GM21737 (cell line): ENCODE measurements around the gene MIX23.
"Not testable (repeated sequence)": the region's sequence is repeated elsewhere in the genome, so short reads cannot be mapped to it uniquely, and the experiment has no call there.

Source experiments
- ATAC-seq: cut with Tn5 transposase; IDR thresholded peaks from one replicate; pipeline ENCODE4 v1.9.1; 2021; ENCODE audit warnings: mild to moderate bottlenecking, moderate library complexity; ENCODE audit not compliant: unreplicated experiment

Gene MIX23

DNA sequence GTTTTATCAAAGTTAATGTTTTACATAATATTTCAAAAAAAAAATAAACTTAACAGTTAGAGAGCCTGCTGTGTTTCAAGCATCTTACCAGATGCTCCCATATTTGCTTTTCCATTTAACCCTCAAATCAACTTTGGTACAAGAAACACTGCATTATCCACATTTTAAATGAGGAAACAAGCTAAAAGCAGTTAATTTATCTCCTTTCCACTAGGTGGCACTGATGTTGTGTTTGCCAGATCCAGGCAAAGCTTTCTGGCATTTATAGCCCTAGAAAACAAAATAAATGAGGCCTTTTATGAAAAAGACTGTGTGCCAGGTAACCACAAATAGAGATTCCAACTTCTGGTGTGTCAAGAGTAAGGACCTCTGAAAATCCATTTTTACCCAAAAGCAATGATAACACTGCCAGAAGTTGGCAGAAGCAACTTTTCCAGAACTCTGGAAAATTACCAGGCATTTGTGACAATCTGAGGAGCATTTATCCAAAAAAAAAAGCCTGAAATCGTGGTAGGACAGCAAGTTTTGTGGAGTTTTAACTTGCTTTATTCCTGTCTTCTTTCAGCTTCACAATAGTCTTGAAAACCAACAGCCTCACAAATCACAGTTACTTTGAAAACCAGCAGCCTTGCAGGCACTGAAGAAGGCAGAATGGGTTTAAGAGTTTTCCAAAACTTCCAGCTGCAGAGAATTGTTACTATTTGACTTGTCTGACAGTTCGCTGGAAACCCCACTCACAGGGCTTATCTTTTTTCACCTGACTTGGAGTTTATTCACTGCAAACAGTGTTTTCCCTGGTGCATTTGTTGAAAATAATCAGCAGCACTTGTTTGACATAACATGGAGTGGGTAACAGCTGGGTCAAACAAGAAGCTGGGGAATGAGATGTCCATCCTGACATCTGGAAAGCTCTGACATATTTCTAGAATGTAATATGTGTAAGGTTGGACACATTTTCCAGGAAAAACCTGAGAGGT is 10.1 kb upstream of the MIX23 start:
- no peak for ATAC-seq

DNA sequence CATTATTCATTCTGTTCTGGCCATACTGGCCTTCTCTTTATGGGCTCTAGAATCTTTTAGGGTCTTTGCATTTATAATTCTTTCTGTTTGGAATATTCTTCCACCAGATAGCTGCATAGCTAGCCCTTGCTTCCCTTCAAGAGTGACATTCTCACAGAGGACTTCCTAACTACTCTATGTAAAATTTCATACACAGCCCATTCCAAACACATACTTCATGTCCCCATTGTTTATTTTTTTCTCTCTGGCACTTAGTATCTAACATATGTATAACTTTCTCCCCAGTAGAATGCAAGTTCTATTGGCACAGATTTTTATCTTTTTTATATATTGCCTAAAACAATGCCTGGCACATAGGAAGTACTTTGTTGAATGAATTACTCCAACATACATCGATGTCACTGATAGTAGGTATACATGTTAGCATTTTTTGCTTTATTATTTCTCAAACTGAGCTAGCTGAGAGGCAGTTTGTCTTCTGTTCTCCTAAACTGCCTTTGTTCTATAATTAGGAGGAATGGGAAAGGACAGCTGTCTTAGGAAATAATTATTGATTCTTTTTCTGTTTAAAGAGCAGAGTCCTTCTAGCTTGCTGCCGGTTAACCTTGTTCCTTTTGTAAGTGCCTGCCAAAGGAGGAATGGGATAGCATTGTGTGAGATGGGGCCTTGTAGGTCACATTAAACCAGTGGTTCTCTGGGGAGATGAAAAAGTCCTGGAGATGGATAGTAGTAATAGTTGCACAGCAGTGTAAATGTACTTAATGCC is 8.8 kb upstream of the MIX23 start:
- ATAC-seq, result no peak

DNA sequence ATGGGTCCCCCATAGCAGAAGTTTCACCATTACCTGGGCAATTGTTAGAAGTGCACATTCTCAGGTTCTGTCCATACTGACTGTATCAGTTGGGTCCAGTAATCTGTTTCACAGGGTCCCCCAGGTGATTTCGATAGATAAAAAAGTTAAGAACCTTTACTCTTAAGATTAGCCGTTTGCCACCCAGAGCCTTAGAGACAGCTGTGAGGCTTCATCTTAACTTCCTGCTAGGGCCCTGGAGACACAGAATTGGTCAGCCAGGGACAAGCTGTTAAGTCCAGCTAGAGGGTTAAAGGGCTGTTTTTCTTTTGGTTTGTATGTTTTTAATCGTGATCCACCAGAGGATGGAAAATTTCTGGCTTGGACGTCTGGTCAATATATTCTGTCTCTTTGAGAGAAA is 7.6 kb upstream of the MIX23 start:
- no peak for ATAC-seq

DNA sequence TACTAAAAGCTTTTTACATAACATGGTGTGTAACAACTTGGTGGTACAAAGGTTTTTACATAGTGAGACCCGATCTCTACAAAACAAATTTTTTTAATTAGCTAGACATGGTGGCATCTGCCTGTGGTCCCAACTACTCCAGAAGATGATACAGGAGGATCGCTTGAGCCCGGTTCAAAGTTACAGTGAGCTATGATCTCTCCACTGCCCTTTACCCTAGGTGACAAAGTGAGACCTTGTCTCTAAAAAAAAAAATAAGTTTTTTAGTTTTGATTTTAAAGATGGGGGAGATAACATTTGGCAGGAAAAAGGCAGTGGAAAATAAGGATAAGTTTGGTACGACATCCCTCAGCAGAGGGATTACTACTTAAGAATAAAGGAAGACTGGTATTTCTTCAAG is 6.9 kb upstream of the MIX23 start:
- ATAC-seq, result no peak

DNA sequence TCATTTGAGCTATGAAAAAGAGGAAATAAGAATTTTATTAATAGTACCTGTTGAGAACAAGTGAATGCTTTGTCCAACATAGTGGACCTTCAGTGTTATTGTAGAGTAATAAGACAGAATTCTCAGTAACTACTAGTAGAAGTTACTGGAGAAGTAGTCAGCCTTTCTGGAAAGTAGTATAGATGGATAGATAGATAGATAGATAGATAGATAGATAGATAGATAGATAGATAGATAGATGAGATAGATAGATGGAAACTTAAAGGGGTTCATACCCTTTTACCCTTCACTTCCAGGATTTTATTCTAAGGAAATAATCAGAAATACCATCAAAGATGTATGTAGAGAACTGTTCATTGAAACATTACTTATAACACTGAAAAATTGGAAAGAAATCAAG is 6.2 kb upstream of the MIX23 start:
- no peak for ATAC-seq

DNA sequence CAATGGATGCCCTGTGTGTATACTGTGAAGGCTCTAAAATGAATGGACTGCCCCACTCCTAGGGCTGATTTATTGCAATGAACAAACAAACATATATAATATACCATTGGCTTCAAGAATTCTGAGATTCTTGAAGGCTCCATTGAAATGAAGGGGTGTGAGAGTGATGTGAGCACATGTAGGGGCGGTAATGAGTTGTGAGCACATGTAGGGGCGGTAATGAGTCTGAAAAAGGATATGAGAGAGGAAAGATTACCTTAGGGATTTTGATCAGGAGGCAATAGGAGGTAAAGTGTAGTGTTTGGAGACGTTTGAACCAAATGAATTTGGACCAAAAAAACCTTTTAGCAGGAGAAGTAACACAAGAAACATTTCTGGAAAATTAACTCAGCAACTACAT is 4.7 kb upstream of the MIX23 start:
- no peak for ATAC-seq

DNA sequence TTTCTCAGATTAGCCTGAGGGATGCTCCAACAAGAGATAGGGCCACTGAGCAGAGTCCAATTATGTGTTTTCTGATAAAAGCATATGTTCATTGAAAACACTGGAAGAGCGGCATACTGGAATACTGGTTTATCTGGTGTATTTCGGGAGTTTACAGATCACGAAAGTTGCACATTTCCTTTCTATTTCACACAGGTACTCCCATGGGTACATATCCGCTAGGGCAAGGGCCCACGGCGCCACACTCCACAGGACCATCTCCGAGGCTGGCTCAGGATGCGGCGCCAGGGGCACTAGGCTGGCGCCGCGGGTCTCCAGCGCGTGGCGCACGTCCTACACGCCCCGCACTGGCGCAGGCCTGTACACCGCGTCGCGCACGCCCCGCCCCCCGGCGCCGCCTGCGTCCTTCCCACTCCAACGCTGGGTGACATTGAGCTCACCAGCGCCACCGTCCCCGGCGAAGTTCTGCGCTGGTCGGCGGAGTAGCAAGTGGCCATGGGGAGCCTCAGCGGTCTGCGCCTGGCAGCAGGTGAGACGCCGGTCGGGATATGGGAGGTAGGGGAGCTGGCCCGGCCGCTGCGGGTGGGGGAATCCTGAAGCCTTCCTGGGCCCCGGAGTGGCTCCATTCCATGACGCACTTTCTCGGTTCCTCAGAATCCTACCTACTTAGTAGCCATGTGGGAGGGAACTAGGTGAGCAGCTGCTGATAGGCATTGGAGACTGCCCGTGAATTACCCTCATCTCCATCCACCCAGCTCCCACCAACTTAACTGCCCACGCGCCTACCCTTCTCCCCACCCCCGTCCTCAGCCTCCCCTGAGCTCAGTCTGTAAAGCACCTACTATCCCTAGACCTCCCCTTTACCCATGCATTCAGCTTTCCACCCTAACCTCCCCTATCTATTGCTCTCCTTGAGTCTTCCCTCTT is 1.0 kb upstream of the MIX23 start, which contains the start of gene FAM162A:
Gene FAM162A, plus strand, starts transcription at position 412 of the 927 bp plus-strand sequence. Its CDS starts 84 bp downstream, at position 496.
- peak; percentile 93 for ATAC-seq

DNA sequence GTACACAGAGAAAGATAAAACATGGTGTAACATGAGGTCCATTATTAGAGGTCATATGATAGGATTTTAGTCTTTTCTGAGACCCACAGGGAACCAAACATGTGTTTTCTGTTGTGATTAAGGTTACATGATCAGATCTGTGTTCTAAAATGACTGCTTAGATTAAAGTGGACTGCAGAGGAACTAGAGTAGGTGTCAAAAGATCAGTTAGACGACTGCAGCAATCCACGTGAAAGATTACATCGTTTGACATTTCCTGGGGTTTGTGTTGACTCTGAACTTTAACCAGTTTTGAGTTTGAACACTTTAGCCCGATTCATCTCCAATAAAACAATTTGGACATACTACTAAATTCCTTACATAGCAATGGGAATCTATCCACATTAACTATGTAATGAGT is 5.1 kb downstream of the MIX23 start:
- no peak for ATAC-seq

DNA sequence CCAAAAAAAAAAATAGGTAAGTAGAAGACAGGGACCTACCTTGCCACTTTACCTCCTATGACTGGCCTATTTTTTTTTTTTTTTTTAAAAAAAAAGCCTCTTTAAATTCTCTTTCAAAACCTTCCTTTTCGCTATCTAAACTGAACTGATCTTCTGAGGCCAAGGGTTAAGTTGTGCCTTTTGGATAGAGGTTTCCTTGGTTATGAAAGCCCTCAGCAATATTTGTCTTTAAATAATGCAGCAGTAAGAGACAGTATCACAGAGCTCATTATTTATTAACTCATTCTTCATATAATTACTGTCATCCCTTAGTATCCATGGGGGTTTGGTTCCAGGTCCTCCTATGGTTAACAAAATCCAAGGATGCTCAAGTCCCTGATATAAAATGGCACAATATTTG is 9.0 kb downstream of the MIX23 start:
- no peak for ATAC-seq

DNA sequence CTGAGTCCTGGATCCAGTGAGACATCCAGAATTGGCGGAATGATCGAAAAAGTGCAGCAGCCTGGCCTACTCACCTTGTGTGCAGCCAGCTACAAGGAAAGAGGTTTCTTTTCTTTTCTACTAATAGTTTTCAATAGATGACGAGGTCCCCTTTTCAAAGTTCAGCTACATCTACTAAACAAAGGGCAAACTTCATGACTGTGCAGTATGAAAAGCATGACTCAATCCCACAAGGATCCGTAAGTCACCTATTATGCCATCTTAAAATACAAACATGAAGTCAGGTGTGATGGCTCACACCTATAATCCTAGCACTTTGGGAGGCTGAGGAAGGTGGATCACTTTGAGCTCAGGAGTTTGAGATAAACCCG is 16.7 kb downstream of the MIX23 start:
- no peak for ATAC-seq

DNA sequence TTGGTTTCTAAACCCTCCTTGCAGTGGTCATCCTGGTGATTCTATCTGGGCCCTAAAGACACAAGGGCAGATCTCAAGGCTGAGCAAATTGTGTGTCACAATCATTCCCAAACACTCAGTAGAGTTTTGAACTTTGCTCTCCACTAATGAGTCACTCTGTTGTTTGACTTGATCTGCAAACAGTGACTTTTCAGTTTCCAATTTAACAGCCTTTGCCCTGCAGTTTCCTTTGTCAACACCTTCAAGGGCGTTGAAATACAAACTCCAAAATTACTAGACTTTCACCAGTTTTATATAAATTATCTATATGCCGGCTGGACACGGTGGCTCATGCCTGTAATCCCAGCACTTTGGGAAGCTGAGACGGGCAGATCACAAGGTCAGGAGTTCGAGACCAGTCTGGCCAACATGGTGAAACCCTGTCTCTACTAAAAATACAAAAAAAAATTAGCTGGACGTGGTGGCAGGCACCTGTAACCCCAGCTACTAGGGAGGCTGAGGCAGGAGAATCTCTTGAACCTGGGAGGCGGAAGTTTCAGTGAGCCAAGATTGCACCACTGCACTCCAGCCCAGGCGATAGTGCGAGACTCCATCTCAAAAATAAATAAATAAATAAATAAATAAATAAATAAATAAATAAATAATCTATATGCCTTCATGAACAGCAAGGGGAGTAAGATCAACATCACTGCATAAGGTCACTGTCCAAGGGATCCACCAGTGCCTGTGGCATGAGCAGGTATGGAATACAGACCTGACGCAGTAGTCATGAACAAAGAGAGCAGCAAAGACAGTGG is 17.3 kb downstream of the MIX23 start:
- not testable (repeated sequence) for ATAC-seq

DNA sequence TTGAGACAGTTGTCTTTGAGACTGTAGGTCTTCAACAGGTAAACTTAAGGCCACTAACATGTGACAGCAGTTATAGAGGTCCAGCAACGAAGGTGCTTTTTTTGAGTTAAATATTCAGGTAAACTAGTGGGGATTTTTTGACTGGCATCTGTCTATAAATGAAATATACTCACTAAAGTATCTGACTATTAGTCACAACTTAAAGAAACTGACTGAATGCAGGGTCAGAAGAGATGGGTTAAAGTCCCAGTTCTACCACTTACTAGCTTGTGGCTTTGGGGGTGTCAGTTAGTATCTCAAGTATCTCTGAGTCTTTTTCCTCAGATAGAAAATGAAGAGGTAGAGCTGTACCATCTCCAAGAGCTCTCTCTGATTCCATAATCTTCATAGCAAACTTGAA is 18.0 kb downstream of the MIX23 start:
- ATAC-seq, result no peak

DNA sequence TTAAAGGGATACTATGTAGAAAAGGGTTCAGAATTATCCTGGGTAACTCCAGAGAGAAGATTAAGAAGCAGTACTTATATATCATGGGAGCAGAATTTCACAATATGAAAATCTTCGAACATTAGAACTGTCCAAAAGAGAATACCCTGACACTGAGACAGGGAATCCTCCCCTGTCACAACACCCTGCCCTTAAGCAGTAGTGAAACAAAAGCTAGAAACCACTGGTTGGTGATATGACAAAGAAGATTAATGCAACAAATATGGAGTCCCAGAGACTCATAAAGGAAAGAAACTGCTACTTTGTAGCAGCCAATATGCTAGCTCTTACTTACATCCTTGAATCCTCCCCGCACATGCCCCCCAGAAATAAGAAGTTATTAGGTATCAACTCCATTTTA is 18.5 kb downstream of the MIX23 start:
- ATAC-seq, result no peak

DNA sequence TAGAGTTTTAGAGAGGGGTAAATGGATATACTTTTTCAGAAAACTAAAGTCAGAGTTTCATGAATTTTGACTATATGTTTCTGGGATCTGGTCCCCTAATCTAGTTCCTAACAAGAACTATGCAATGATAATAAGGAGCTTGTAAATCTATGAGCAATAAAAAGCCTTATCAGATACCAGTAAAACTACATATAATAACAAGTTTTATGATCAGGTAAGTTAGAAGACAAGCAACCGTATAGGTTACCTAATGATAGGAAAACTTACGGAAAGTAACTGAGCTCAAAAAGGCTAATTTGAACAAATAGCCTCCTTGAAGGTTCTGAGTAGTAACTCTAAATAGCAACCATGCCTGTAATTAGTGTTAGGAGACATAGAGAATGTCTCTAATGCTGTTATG is 21.0 kb downstream of the MIX23 start:
- no peak for ATAC-seq

DNA sequence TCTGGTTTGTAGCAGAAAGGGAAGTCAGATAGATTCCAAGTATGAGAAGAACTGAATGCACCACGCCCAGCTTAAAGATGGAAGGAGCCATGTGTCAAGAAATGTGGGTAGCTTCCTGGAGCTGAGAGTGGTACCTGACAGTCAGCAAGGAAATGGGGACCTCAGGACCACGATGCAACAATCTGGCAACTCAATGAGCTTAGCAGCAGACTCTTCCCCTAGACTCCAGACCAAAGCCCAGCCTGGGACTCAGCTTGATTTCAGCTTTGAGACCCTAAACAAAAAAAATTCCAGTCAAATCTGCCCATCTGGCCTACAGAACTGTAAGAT is 24.4 kb downstream of the MIX23 start:
- ATAC-seq, result no peak

DNA sequence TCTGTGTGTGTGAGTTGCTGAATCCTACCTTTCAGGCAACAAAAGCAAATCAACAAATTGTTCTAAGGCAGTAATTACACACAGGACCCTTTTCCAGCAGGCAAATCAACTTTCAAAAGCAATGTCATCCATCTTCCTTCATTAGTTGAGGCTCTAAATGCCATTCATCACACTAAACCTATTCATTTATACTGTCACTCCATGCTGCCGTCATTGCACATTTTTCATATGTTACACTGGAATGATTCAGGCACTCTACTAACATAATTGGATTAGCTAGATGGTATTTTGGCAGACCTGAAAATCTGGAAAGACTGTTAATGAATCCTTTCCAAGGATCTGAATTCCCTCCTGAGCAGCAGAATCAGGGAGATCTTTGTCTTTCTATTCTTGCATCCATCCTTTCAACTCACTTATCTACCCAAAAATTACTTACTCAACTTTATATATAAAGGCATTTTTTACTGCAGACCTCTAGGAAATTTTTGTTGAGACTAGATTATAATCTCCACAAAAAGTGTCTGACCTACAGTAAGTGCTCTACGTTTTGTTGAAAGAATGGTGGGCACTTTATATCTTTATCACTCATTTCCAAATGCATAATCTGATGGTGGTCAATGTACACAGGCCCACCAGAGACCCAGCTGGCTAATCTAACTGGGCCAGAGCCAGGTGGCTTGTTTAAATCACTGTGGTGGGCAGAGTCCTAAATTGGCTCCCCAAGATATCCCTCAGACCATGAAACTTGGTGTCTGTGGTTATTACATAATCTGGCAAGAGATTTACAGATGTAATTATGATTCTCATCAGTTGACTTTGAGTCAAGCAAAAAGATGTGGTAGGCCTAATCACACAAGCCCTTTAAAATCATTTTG is 25.0 kb downstream of the MIX23 start:
- no peak for ATAC-seq

DNA sequence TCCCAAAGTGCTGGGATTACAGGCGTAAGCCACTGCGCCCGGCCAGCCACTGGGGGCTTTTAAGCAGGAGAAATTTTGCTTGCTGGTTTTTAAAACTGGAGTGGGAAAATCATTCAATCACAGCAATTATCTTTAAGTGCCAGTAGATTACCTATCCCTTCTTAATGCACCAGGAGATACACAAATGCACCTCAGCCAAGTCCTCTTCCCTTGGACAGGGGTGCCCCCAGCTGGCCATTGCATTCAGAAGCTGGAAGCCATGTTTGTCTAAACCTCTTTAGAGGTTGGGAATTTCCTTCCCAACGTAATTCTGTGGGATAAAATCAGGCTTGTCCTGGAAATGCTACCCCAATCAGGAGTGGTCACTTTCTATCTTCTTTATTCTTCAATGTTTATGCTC is 26.6 kb downstream of the MIX23 start:
- no peak for ATAC-seq

DNA sequence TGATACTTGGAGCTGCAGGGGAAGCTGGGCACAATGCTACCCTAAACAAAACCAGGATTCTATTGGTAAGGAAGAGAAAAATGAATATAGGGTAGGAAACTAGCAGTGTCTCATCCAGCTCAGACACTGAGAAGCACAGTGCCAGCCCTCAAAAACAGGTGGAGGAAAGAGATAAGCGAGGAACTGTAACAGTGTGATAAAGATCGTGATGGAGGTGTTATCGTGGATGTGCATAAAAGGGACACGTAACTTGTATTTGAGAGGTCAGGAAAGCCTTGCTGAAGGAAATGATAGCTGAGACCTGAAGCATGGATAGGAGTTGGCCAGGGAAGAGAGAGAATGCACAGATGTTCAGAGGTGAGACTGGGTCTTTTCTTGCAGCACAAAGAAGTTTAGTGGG is 27.4 kb downstream of the MIX23 start:
- ATAC-seq, result no peak

DNA sequence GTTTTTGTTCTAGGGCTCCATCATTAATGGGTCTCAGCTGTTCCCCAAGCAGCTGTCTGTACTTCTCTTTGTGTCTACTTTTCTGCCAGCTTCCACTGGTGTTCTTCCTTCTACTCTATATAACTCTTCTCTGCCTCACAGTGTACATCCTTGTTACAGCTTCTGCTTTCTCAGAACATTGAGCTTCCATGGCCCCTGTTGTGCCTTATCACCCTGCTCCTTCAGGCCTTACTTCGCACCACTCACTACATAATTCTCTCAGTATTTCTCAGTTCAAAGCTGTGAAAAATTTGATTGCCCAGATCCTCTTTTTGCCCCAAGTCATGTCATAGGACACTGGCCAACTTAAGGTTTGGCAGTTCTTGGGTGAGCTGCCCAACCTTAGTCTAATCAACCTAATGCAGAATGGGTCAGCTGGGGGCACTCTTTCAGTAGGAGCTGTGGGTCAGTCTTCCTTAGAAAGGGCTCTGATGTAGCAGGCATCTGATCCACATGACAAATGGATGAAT is 29.1 kb downstream of the MIX23 start:
- ATAC-seq, result no peak
